Measurements from ENCODE around the gene SLC24A3.
"Not testable (repeated sequence)": the region's sequence is repeated elsewhere in the genome, so short reads cannot be mapped to it uniquely, and the experiment has no call there.

SLC24A3 gene

GRCh38 chr20:19631410-19631809 lies 419.0 kb downstream of the SLC24A3 start:
- TF ChIP-seq SNAI2 (CRISPR knock-in tag; IDR thresholded peaks at IDR 0.05) (no peak), ZC3H10 (CRISPR knock-in tag; IDR thresholded peaks at IDR 0.05) (no peak), PPARA (CRISPR knock-in tag; IDR thresholded peaks at IDR 0.05; ENCODE audit: borderline replicate concordance) (no peak), ZNF565 (CRISPR knock-in tag; conservative IDR thresholded peaks at IDR 0.05; ENCODE audit: low read depth) (no peak), ESRRG (CRISPR knock-in tag; IDR thresholded peaks at IDR 0.05) (no peak), ARNTL (CRISPR knock-in tag; IDR thresholded peaks at IDR 0.05; ENCODE audit: borderline replicate concordance, low read depth) (no peak), ISL1 (CRISPR knock-in tag; IDR thresholded peaks at IDR 0.05) (no peak)
- ATAC-seq, result no peak

GRCh38 chr20:19633985-19634384 lies 421.5 kb downstream of the SLC24A3 start:
- TF ChIP-seq ZC3H10 (CRISPR knock-in tag; IDR thresholded peaks at IDR 0.05), result no peak
- TF ChIP-seq ESRRG (CRISPR knock-in tag; IDR thresholded peaks at IDR 0.05), result no peak
- TF ChIP-seq PPARA (CRISPR knock-in tag; IDR thresholded peaks at IDR 0.05; ENCODE audit: borderline replicate concordance), result no peak
- no peak for TF ChIP-seq RARB (CRISPR knock-in tag; IDR thresholded peaks at IDR 0.05)
- no peak for TF ChIP-seq ZFP3 (CRISPR knock-in tag; IDR thresholded peaks at IDR 0.05)
- no peak for TF ChIP-seq ZFP30 (CRISPR knock-in tag; IDR thresholded peaks at IDR 0.05)
- no peak for TF ChIP-seq ARNTL (CRISPR knock-in tag; IDR thresholded peaks at IDR 0.05; ENCODE audit: borderline replicate concordance, low read depth)
- no peak for TF ChIP-seq ISL1 (CRISPR knock-in tag; IDR thresholded peaks at IDR 0.05)
- TF ChIP-seq TCF4 (CRISPR knock-in tag; IDR thresholded peaks at IDR 0.05; ENCODE audit: borderline replicate concordance), result no peak
- no peak for TF ChIP-seq CREB5 (CRISPR knock-in tag; IDR thresholded peaks at IDR 0.05; ENCODE audit: low read depth)
- no peak for ATAC-seq

GRCh38 chr20:19639471-19640045 lies 427.1 kb downstream of the SLC24A3 start:
- not testable (repeated sequence) for ATAC-seq

- no peak for ATAC-seq
- TF ChIP-seq ESRRG (CRISPR knock-in tag; IDR thresholded peaks at IDR 0.05) (no peak), ISL1 (CRISPR knock-in tag; IDR thresholded peaks at IDR 0.05) (no peak), ARNTL (CRISPR knock-in tag; IDR thresholded peaks at IDR 0.05; ENCODE audit: borderline replicate concordance, low read depth) (no peak), TSHZ2 (CRISPR knock-in tag; IDR thresholded peaks at IDR 0.05) (no peak), TOX (CRISPR knock-in tag; IDR thresholded peaks at IDR 0.05; ENCODE audit: borderline replicate concordance) (no peak), ZNF565 (CRISPR knock-in tag; conservative IDR thresholded peaks at IDR 0.05; ENCODE audit: low read depth) (no peak)
Measured at GRCh38 chr20:19642860-19643259, 430.4 kb downstream of the SLC24A3 start.

- no peak for ATAC-seq
- TF ChIP-seq TOX (CRISPR knock-in tag; IDR thresholded peaks at IDR 0.05; ENCODE audit: borderline replicate concordance), result no peak
- no peak for TF ChIP-seq POU6F1 (CRISPR knock-in tag; IDR thresholded peaks at IDR 0.05; ENCODE audit: borderline replicate concordance, low read depth)
- TF ChIP-seq ZNF565 (CRISPR knock-in tag; conservative IDR thresholded peaks at IDR 0.05; ENCODE audit: low read depth), result no peak
- no peak for TF ChIP-seq ISL1 (CRISPR knock-in tag; IDR thresholded peaks at IDR 0.05)
- TF ChIP-seq PPARA (CRISPR knock-in tag; IDR thresholded peaks at IDR 0.05; ENCODE audit: borderline replicate concordance), result no peak
- no peak for TF ChIP-seq CREB5 (CRISPR knock-in tag; IDR thresholded peaks at IDR 0.05; ENCODE audit: low read depth)
- TF ChIP-seq TCF4 (CRISPR knock-in tag; IDR thresholded peaks at IDR 0.05; ENCODE audit: borderline replicate concordance), result no peak
- no peak for TF ChIP-seq ZFP30 (CRISPR knock-in tag; IDR thresholded peaks at IDR 0.05)
- no peak for TF ChIP-seq ZFP3 (CRISPR knock-in tag; IDR thresholded peaks at IDR 0.05)
- TF ChIP-seq SNAI2 (CRISPR knock-in tag; IDR thresholded peaks at IDR 0.05), result no peak
- TF ChIP-seq CSRNP3 (CRISPR knock-in tag; IDR thresholded peaks at IDR 0.05), result no peak
- no peak for TF ChIP-seq ESRRG (CRISPR knock-in tag; IDR thresholded peaks at IDR 0.05)
- TF ChIP-seq ZNF8 (CRISPR knock-in tag; IDR thresholded peaks at IDR 0.05), result no peak
Measured at GRCh38 chr20:19644085-19644484, 431.6 kb downstream of the SLC24A3 start.
